Stimulated activated CD4-positive, alpha-beta T cell treated with anti-CD3 and anti-CD28 coated beads, Interleukin-15, amount 100 ng/mL, for 1 hour (primary cell): ENCODE data around the gene PATL2.
A peak's percentile ranks its signal among the peaks of the same experiment; 100 is the strongest.
"Not testable (repeated sequence)": the region's sequence is repeated elsewhere in the genome, so short reads cannot be mapped to it uniquely, and the experiment has no call there.

ENCODE experiments used
- DNase-seq, 2 donors: peaks; one replicate each; pipeline ENCODE4 v3.0.0-alpha.2; 2020; ENCODE audit warnings: low read depth in 1 of 2, low spot score in 1 of 2

The PATL2 gene

GRCh38 chr15:44719293-44719999 is 8.3 kb upstream of the PATL2 start:
- DNase-seq: no peak

- no peak for DNase-seq
Measured at GRCh38 chr15:44718927-44719292, 7.8 kb upstream of the PATL2 start.

- DNase-seq: no peak
Measured at GRCh38 chr15:44718180-44718926, 7.2 kb upstream of the PATL2 start.

GRCh38 chr15:44716983-44717602 is 6.0 kb upstream of the PATL2 start:
- DNase-seq: no peak

- DNase-seq: no peak
Measured at GRCh38 chr15:44715797-44716334, 4.7 kb upstream of the PATL2 start.

GRCh38 chr15:44715142-44715796 is 4.1 kb upstream of the PATL2 start:
- DNase-seq: no peak

- no peak for DNase-seq
Measured at GRCh38 chr15:44713006-44713966, 2.2 kb upstream of the PATL2 start.

- DNase-seq: peak in 1 of 2 donors; percentile 33
Measured at GRCh38 chr15:44712346-44713005, 1.4 kb upstream of the PATL2 start.

- peak; percentile 45 to 50 for DNase-seq
Measured at GRCh38 chr15:44711743-44712345, 721 bp upstream of the PATL2 start.

GRCh38 chr15:44710236-44711095 is 657 bp downstream of the PATL2 start:
- no peak for DNase-seq

- DNase-seq: no peak
Measured at GRCh38 chr15:44706946-44707636, 4.0 kb downstream of the PATL2 start.

- no peak for DNase-seq
Measured at GRCh38 chr15:44706401-44706800, 4.7 kb downstream of the PATL2 start.

GRCh38 chr15:44705986-44706385 is 5.1 kb downstream of the PATL2 start:
- DNase-seq: no peak

- DNase-seq: not testable (repeated sequence)
Measured at GRCh38 chr15:44700676-44701075, 10.4 kb downstream of the PATL2 start.

- DNase-seq: no peak
Measured at GRCh38 chr15:44698641-44699040, 12.5 kb downstream of the PATL2 start.

GRCh38 chr15:44697014-44697413 is 14.1 kb downstream of the PATL2 start:
- no peak for DNase-seq

- no peak for DNase-seq
Measured at GRCh38 chr15:44695294-44695693, 15.8 kb downstream of the PATL2 start.

- no peak for DNase-seq
Measured at GRCh38 chr15:44694416-44694815, 16.7 kb downstream of the PATL2 start.
